Measurements from ENCODE around the gene ABCE1.

ABCE1 gene

DNA sequence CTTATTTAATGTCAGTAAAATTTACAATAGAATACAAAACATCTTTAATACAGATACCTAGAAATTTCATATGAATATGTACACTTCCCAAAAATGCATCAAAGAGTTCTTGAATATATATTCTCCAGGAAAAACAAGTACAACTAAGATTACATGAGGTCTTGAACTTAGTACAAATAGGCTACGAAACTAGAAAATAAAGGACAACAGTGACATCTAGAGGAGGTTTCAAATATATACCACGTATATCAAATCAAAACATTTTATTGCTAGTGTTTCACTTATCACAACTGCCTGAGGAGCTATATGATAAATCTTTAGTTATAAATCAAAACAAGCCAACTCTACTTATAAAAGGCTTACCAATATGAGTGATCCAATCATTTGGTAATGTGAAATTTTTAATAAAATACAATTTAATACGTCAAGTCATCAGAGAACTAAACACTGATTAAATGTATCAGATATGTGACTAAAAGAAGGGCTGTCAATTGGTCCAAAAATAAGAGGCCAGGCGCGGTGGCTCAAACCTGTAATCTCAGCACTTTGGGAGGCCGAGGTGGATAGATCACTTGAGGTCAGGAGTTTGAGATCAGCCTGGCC is 36.7 kb upstream of the ABCE1 start:
- TF ChIP-seq, protein P1, sequence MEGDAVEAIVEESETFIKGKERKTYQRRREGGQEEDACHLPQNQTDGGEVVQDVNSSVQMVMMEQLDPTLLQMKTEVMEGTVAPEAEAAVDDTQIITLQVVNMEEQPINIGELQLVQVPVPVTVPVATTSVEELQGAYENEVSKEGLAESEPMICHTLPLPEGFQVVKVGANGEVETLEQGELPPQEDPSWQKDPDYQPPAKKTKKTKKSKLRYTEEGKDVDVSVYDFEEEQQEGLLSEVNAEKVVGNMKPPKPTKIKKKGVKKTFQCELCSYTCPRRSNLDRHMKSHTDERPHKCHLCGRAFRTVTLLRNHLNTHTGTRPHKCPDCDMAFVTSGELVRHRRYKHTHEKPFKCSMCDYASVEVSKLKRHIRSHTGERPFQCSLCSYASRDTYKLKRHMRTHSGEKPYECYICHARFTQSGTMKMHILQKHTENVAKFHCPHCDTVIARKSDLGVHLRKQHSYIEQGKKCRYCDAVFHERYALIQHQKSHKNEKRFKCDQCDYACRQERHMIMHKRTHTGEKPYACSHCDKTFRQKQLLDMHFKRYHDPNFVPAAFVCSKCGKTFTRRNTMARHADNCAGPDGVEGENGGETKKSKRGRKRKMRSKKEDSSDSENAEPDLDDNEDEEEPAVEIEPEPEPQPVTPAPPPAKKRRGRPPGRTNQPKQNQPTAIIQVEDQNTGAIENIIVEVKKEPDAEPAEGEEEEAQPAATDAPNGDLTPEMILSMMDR (IDR thresholded peaks at IDR 0.05; ENCODE audit: low read depth, low read length): no peak

DNA sequence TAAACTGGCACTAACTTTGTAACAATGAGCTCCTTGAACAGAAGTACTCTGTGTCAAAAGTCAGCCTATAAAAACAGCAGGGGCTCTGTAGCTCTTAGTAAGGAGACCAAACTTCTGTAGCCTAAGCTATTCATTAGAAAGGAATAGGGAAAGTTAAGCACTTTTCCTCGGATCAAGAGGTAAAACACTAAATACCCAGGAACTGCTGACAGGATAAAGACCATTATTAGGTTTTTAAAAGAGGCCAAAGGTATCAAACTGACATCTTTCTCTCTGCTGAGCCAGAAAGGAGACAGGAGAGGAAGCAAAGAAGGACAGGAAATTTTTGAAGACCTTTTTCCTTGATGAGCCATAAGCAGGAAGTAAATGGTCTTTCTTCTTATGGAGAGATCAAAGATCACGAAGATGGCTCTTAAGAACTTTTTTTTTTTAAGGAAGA is 32.0 kb upstream of the ABCE1 start:
- no peak overlapping the region for H3K4me3 ChIP-seq (ENCODE audit: low read depth, low read length)
- TF ChIP-seq, protein P1 (IDR thresholded peaks at IDR 0.05; ENCODE audit: low read depth, low read length): no peak

More for the DNA sequence above, 36.7 kb upstream of the ABCE1 start:
- H3K4me3 ChIP-seq (ENCODE audit: low read depth, low read length): no peak overlapping the region

DNA sequence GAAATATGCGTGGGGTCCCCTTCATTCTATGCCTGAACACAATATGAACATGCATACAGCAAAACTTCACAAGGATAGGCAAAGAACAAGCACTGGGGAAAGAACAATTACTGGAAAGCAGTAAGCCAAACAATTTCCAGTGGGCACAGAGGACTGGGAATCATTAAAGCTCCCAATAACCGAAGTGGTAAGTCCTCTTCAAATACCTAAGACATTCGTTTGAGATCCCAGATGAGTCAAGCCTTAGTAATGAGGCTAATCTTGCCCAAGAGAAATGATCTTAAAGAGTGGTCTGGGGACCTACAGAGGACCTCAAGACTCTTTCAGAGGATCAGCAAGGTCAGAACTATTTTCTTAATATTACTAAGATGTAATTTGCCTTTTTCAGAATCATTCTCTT is 28.8 kb upstream of the ABCE1 start:
- H3K4me3 ChIP-seq (ENCODE audit: low read depth, low read length): no peak overlapping the region
- TF ChIP-seq, protein P1 (IDR thresholded peaks at IDR 0.05; ENCODE audit: low read depth, low read length): no peak

- TF ChIP-seq, protein P1 (IDR thresholded peaks at IDR 0.05; ENCODE audit: low read depth, low read length): no peak
- H3K4me3 ChIP-seq (ENCODE audit: low read depth, low read length): no peak overlapping the region
Observed at GRCh38 chr4:145071560-145071959, 26.6 kb upstream of the ABCE1 start.

- TF ChIP-seq, protein P1 (IDR thresholded peaks at IDR 0.05; ENCODE audit: low read depth, low read length): no peak
- no peak overlapping the region for H3K4me3 ChIP-seq (ENCODE audit: low read depth, low read length)
Observed at GRCh38 chr4:145075742-145076468, 22.2 kb upstream of the ABCE1 start.

GRCh38 chr4:145076469-145076855 is 21.6 kb upstream of the ABCE1 start:
- no peak overlapping the region for H3K4me3 ChIP-seq (ENCODE audit: low read depth, low read length)
- TF ChIP-seq, protein P1 (IDR thresholded peaks at IDR 0.05; ENCODE audit: low read depth, low read length): no peak

- TF ChIP-seq, protein P1 (IDR thresholded peaks at IDR 0.05; ENCODE audit: low read depth, low read length): no peak
- no peak overlapping the region for H3K4me3 ChIP-seq (ENCODE audit: low read depth, low read length)
Observed at GRCh38 chr4:145081756-145082155, 16.4 kb upstream of the ABCE1 start.

All from WI38 (cell line).